ENCODE data around the gene ARL6. TPM values are rescaled to one million over a fixed set of nuclear protein-coding genes. Genes with fewer than 3 reads are reported as not detected.

The ARL6 gene, protein sequence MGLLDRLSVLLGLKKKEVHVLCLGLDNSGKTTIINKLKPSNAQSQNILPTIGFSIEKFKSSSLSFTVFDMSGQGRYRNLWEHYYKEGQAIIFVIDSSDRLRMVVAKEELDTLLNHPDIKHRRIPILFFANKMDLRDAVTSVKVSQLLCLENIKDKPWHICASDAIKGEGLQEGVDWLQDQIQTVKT
- total RNA-seq (2021; ENCODE audit: unreplicated experiment): 8.8 TPM
- polyA plus RNA-seq (2012; ENCODE audit: insufficient read length): 6.9 TPM
- Bru-seq, nascent RNA: percentile 56 among the genes with signal in this experiment
- BruChase-seq, experiment 1, labeled RNA remaining after a 2-hour chase: percentile 65 among the genes with signal in this experiment
- percentile 62 among the genes with signal in this experiment for BruChase-seq, experiment 2, labeled RNA remaining after a 6-hour chase
- long read RNA-seq, full-length matches to known transcripts: 13 of 19 reads
- long read RNA-seq, partial matches to known transcripts: 3 of 19 reads
- long read RNA-seq, other reads (novel, unspliced or antisense): 3 of 19 reads

DNA sequence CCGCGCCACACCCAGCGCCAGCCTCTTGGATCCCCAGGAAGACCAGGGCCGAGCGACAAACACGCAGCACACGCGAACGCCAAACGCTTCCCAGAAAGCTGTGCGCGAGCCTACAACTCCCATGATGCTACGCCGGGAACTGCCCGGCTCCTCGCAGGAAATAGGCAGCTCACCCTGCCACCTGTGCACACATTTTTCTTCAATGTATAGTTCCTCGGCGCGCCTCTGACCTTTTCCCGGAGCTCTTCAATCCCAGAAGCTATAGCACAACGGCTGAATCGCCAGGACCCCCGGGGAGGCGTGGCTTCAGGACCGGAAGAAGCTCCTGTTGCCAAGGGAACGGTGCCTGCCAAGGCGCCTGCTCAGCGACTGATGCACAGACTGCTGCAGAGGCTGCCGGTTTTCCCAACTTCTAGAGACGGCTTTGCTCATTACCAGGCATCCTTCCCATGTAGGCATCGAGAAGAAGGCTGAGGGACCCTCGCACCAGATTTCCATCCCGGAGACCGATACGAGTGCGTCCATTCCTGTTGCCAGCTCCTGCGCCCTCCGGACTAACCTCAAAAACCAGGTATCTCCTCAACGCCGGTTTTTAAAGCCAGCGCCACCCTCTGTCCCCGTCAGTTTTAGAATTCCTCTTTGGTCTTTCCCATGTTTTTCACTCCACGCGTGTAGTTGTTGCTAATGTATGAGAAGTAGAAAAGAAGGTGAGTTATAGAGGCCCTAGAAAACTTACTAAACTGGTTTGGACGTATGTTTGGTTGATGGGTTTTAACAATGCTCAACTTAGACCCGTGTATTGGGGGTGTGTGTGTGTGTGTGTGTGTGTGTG lies at the start of gene ARL6:
ARL6 (plus strand) TSS at position 352 of the 832 bp plus-strand sequence. CDS start 3,350 bp downstream, outside the sequence.
- H3K27ac ChIP-seq (ENCODE audit: low read length): peak within 1 kb of the TSS; percentile 98
- TF ChIP-seq POLR2AphosphoS5 (IDR thresholded peaks at IDR 0.05; ENCODE audit: low read depth, low read length) (peak; percentile 85), TCF7L2 (IDR thresholded peaks at IDR 0.05; ENCODE audit: low read depth, low read length) (no peak), SIN3A (IDR thresholded peaks at IDR 0.05; ENCODE audit: borderline replicate concordance, insufficient read depth, low read depth, low read length) (peak; percentile 76; the same call in 1 of the 2 replicates)
- TF ChIP-seq, protein P1, sequence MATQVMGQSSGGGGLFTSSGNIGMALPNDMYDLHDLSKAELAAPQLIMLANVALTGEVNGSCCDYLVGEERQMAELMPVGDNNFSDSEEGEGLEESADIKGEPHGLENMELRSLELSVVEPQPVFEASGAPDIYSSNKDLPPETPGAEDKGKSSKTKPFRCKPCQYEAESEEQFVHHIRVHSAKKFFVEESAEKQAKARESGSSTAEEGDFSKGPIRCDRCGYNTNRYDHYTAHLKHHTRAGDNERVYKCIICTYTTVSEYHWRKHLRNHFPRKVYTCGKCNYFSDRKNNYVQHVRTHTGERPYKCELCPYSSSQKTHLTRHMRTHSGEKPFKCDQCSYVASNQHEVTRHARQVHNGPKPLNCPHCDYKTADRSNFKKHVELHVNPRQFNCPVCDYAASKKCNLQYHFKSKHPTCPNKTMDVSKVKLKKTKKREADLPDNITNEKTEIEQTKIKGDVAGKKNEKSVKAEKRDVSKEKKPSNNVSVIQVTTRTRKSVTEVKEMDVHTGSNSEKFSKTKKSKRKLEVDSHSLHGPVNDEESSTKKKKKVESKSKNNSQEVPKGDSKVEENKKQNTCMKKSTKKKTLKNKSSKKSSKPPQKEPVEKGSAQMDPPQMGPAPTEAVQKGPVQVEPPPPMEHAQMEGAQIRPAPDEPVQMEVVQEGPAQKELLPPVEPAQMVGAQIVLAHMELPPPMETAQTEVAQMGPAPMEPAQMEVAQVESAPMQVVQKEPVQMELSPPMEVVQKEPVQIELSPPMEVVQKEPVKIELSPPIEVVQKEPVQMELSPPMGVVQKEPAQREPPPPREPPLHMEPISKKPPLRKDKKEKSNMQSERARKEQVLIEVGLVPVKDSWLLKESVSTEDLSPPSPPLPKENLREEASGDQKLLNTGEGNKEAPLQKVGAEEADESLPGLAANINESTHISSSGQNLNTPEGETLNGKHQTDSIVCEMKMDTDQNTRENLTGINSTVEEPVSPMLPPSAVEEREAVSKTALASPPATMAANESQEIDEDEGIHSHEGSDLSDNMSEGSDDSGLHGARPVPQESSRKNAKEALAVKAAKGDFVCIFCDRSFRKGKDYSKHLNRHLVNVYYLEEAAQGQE (IDR thresholded peaks at IDR 0.05; ENCODE audit: insufficient read depth in 1 of 2, low read depth in 2 of 2, low read length in 1 of 2): peak in 1 of 2 experiments; percentile 41; a peak in 1 of 4 replicates
- TF ChIP-seq, protein P2, sequence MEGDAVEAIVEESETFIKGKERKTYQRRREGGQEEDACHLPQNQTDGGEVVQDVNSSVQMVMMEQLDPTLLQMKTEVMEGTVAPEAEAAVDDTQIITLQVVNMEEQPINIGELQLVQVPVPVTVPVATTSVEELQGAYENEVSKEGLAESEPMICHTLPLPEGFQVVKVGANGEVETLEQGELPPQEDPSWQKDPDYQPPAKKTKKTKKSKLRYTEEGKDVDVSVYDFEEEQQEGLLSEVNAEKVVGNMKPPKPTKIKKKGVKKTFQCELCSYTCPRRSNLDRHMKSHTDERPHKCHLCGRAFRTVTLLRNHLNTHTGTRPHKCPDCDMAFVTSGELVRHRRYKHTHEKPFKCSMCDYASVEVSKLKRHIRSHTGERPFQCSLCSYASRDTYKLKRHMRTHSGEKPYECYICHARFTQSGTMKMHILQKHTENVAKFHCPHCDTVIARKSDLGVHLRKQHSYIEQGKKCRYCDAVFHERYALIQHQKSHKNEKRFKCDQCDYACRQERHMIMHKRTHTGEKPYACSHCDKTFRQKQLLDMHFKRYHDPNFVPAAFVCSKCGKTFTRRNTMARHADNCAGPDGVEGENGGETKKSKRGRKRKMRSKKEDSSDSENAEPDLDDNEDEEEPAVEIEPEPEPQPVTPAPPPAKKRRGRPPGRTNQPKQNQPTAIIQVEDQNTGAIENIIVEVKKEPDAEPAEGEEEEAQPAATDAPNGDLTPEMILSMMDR (IDR thresholded peaks at IDR 0.05): peak; percentile 34
- no peaks in the 10 kb centered on the region for H3K9me3 ChIP-seq (ENCODE audit: control insufficient read depth, insufficient read depth, low read depth, low read length)
- H3K27me3 ChIP-seq (ENCODE audit: control insufficient read depth, insufficient read depth, low read length): no peaks in the 10 kb centered on the region
- ATAC-seq (peak; percentile 99), DNase-seq (ENCODE audit: low read depth, low spot score) (peak; percentile 78)
- H3K4me1 ChIP-seq (ENCODE audit: control insufficient read depth, insufficient read depth, low read length): peaks cover 12% of the 10 kb centered on the region
- intact Hi-C loops (cut with micrococcal nuclease; ENCODE audit: unreplicated experiment): no loop called here
- CTCF ChIA-PET: interaction anchor here (0.6 to 0.7 kb wide), 2 partner anchors 45 to 558 kb away, joined by 3 read pairs; no protein-coding TSS in a partner anchor
- in situ Hi-C loops (cut with HindIII; ENCODE audit: low pct_unique_long_range_greater_than_20kb, low sequenced_read_pairs): no loop called here
- H3K36me3 ChIP-seq (ENCODE audit: control insufficient read depth, insufficient read depth, low read length): no peaks in the 10 kb centered on the region
- no TSS peak for BruUV-seq (replicated peaks)
- POLR2A ChIA-PET: no interaction called here
- peak within 1 kb of the TSS; percentile 94 to 95 for H3K4me3 ChIP-seq (ENCODE audit: low read depth in 2 of 2, low read length in 2 of 2)

DNA sequence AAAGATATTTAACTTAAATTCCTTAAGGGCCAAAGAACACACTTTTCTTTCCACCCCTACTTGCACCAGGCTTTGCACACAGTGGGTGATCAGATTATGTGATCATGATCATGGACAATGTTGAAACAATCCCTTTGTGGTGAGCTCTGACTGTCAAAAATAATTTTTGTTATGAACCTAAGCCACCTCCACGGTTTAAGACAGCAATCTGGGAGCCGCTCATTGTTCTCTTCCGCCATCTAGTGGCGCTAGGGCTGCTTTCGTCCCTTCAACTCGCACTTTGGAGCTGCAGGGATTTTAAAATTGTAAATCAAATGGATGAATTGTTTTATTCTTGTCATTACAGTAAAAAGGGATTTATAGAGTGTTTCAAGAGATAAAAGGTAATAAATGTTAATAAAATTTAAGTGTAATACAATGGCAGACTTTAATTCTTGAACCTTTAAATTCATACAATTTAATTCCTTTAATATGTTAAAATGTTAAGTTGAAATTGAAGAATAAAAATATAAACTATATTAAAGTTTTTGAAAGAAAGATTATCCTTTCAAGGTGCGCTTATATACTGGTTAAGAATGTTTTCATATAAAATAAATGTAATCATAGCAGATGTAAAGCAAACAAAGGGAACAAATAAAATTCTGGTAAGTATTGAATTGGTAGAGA lies 45.3 kb upstream of the ARL6 start:
- Histone ChIP-seq H3K9me3 (ENCODE audit: control insufficient read depth, insufficient read depth, low read depth, low read length) (no peaks in the 10 kb centered on the region), H3K36me3 (ENCODE audit: control insufficient read depth, insufficient read depth, low read length) (no peaks in the 10 kb centered on the region), H3K27me3 (ENCODE audit: control insufficient read depth, insufficient read depth, low read length) (no peaks in the 10 kb centered on the region), H3K4me1 (ENCODE audit: control insufficient read depth, insufficient read depth, low read length) (no peaks in the 10 kb centered on the region), H3K27ac (ENCODE audit: low read length) (no peak overlapping the region), H3K4me3 (ENCODE audit: low read depth in 2 of 2, low read length in 2 of 2) (no peak overlapping the region)
- ATAC-seq: peak; percentile 87
- CTCF ChIA-PET: interaction anchor here (0.6 to 0.9 kb wide), 5 partner anchors 18 to 857 kb away, joined by 3 to 4 read pairs (median 4); partner anchors contain the start of gene ARL6
- TF ChIP-seq, protein P1 (IDR thresholded peaks at IDR 0.05; ENCODE audit: insufficient read depth in 1 of 2, low read depth in 2 of 2, low read length in 1 of 2): no peak
- TF ChIP-seq, protein P2 (IDR thresholded peaks at IDR 0.05): peak; percentile 97
- DNase-seq (ENCODE audit: low read depth, low spot score): peak; percentile 50
- POLR2A ChIA-PET: no interaction called here
- intact Hi-C loops (cut with micrococcal nuclease; ENCODE audit: unreplicated experiment) (loop anchor here (2.0 kb wide), 1 partner anchor 856 kb away; no protein-coding TSS in a partner anchor), in situ Hi-C loops (cut with HindIII; ENCODE audit: low pct_unique_long_range_greater_than_20kb, low sequenced_read_pairs) (no loop called here)
- BruUV-seq (replicated peaks): no TSS peak
